ENCODE results near the gene THAP4. TPM values are rescaled to one million over a fixed set of nuclear protein-coding genes. Genes with fewer than 3 reads are reported as not detected.

The THAP4 gene, protein sequence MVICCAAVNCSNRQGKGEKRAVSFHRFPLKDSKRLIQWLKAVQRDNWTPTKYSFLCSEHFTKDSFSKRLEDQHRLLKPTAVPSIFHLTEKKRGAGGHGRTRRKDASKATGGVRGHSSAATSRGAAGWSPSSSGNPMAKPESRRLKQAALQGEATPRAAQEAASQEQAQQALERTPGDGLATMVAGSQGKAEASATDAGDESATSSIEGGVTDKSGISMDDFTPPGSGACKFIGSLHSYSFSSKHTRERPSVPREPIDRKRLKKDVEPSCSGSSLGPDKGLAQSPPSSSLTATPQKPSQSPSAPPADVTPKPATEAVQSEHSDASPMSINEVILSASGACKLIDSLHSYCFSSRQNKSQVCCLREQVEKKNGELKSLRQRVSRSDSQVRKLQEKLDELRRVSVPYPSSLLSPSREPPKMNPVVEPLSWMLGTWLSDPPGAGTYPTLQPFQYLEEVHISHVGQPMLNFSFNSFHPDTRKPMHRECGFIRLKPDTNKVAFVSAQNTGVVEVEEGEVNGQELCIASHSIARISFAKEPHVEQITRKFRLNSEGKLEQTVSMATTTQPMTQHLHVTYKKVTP
- polyA plus RNA-seq (ENCODE audit: insufficient read length in 4 of 4), result 10 to 100 TPM; 57.6 to 75.1 (median 69.1) TPM

DNA sequence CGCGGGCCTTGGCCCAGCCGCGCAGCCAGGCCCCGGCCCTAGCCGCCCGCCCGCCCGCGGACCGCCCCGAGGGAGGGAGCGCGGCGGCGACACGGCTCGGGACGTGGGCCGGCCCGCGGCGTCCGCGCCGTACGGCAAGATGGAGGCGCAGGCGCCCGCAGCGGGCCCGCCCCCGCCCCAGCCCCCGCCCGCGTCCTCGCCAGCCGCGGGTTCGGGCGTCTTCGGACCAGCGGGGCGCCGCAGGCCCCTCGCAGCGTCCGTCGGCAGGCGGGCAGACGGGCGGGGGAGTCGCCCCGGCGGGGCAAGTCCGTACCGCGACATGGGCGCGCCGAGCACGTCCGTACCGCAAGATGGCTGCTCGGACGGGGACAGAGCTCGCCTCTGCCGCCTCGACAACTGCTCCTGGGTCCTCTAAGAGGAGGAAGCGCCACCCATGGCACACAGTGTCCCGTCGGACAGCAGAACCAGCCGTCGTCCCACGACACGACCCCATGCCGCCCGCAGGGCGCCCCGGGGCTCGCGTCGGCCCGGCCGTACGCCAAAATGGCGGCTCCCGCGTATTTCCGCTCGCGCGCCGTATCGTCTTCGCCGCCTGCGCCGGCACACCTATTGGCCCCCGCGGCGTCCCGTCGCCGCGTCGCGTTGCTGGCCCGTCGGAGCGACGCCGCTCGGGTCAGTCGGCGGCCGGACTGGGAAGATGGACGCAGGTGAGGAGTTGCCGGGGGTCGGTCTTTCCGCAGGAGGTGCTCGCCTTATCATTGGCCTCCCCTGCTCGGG, at the start of gene THAP4, which contains the start of gene ATG4B:
Gene THAP4, minus strand, starts transcription at position 141 of the 777 bp plus-strand sequence. CDS start 141 bp downstream, outside the sequence.
Gene ATG4B, plus strand, starts transcription at position 676 of the 777 bp plus-strand sequence. Its CDS starts 22 bp downstream, at position 698.
- peak; percentile 81 to 90 (median 84) for DNase-seq (ENCODE audit: low read depth in 4 of 4, low spot score in 2 of 4)

DNA sequence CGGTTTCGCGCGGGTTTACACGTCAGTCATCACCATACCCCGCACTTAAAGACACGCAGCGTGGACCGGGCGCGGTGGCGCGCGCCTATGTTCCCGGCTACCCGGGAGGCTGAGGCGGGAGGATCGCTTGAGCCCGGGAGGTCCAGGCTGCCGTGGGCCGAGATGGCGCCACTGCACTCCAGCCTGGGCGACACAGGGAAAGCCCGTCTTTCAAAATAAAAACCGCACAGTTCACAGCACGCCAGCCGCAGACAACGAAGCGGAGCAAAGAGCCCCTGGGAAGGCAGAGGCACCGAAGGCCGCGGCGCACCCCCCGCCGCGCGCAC, 49.3 kb upstream of the THAP4 start:
- no peak for DNase-seq (ENCODE audit: low read depth in 4 of 4, low spot score in 2 of 4)

DNA sequence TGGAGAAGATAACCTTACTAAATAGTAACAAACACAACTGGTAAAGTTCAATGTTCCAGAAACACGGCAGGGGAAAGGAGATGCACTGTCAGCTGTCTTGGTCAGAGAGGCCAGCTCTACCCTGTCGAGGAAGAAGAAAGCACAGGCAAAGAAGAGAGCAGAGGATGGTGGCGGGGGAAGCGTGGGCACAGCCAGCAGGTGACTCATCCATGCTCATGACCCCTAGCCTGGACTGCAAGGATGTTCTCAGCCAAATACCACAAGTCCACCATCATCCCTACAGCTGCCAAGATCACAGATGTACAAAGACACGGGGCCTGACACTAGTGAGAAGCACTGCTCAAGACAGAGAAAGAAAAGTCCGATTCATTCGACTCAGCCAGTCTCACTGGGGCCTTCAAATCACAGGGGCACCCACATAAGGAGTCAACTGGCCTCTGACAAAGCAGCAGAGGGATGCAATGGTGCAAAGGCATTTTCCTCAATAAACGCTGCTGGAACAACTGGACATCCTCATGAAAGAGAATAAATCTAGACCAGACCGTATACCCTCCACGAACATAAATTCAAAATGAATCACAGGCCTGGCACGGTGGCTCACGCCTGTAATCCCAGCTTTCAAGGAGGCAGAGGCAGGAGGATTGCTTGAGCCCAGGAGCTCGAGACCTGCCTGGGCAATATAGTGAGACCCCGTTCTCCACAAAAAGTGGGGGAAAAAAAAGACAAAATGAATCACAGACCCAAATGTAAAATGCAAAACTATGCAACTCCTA, 44.1 kb upstream of the THAP4 start:
- DNase-seq (ENCODE audit: low read depth in 4 of 4, low spot score in 2 of 4), result no peak

DNA sequence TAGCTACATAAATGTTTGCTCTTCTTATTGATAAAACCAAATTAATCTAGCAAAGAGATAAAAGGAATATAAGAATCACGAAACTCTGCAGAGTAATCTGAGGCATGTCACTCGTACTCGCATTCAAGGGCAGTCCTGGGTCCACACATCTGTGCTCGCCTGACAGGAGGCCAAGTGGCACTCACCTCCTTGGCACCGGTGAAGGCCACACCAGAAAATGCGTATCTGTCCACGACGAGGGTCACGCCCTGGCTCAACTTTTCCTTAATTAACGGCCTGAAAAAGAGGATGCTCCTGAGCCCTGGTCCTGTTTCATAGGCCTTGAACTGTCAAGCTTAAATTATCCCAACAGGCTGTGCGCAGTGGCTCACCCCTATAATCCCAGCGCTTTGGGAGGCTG, 43.1 kb upstream of the THAP4 start:
- no peak for DNase-seq (ENCODE audit: low read depth in 4 of 4, low spot score in 2 of 4)

DNA sequence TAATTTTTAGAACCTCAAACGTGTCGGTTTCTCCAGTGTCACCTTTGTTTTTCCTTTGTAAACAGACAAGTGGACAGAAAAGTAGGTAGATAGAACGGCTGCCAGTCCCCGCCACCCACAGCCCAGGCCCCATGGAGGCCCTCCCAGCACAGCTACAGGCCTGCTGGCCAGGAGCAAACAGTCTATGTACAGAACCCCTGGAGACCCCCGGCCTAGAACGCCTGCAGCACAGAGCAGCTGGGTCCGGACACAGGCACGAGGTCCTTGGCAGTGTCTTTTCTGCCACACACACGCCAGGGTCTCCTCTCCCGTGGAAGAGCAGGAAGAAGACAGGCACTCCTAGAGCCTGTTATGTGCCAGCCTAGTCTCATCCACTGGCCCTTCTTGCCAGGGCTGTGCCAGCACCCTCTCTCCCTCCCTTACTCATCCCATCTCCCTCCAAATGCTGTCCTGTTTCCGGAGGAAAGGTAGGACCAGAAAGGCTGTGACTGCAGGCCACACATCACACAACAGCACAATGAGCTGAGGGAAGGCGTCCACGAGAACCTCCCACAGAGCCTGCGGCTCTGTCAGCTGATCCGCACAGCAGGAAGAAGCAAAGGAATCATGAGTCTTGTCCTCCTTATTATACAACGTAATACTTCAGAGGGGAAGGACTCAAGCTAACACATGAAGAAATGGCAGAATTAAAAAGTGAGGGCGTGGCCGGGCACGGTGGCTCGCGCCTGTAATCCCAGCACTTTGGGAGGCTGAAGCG, 42.0 kb upstream of the THAP4 start:
- no peak for DNase-seq (ENCODE audit: low read depth in 4 of 4, low spot score in 2 of 4)

DNA sequence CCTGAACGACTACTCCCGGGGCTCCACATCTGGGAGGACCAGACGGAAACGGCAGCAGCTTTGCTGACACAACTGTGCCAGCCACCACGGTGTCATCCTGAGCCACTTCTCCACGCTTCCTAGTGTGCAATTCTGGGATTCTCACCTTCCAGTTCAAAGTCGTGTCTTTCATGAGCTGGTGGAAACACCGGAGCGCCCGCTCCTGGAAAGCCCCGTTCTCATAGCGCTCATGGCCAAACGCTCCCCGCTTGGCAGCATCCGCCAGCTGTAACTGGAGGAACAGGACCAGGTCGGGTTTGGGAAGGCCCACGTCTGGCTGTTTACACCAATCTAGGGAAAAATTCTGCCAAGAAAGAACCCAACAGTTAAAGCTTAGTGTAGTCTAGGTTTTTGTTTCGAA, 41.3 kb upstream of the THAP4 start:
- no peak for DNase-seq (ENCODE audit: low read depth in 4 of 4, low spot score in 2 of 4)

DNA sequence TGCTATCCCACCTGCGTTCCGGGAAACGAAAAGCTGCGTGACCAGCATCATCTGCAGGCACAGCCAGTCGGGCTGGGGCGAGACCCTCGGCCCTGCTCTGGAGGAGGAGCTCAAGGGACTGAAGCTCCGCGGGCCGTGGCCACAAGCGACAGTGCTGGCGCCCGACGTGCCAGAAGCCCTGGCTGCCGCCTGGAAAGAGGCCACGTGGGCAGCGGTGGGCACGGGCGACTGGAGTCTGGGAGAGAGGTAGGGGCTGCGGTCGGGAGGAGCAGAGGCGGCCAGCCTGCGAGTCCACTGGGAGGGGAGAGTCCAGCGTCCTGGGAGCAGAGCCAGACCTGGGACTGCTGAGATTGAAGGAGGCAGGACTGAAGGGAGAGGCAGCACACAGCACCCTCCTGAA, 40.4 kb upstream of the THAP4 start:
- DNase-seq (ENCODE audit: low read depth in 4 of 4, low spot score in 2 of 4), result no peak

DNA sequence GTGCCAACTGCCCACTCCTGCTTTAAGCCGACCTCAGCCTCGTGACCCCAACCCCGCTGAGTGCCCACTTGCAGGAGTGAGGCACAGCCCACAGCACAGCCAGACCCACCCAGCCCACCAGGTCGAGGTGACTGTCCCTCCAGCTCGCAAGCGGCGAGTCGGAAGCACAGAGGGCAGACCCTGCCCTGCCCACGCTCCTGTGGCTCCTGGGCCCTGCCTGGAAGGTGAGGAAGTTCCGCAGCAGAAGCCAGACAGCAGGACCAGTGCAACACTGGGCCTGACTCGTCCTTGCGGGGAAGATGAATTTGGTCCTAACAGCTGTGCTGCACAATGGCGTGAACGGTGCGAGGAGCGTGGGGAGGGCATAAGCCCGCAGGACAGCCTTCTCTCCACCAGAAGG, 39.7 kb upstream of the THAP4 start:
- no peak for DNase-seq (ENCODE audit: low read depth in 4 of 4, low spot score in 2 of 4)

DNA sequence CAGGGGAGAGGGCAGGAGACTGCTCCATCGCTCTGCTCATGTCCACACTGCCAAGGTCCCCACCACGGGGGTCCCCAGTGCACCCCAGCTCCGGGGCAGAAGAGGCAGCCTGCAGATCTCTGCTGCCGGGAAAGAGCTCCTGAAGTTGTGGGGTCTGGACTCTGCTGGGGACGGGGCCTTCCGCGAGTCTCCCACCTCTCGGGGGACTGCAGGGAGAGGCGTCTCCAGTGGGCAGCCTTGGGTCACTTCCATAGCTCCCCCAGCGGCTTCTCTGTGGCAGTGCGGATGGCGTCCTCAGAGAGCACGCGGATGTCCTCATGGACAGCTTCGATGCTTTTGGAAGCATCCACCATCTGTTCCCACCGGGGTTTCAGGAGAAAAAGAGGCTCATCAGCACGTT, 38.9 kb upstream of the THAP4 start:
- no peak for DNase-seq (ENCODE audit: low read depth in 4 of 4, low spot score in 2 of 4)

DNA sequence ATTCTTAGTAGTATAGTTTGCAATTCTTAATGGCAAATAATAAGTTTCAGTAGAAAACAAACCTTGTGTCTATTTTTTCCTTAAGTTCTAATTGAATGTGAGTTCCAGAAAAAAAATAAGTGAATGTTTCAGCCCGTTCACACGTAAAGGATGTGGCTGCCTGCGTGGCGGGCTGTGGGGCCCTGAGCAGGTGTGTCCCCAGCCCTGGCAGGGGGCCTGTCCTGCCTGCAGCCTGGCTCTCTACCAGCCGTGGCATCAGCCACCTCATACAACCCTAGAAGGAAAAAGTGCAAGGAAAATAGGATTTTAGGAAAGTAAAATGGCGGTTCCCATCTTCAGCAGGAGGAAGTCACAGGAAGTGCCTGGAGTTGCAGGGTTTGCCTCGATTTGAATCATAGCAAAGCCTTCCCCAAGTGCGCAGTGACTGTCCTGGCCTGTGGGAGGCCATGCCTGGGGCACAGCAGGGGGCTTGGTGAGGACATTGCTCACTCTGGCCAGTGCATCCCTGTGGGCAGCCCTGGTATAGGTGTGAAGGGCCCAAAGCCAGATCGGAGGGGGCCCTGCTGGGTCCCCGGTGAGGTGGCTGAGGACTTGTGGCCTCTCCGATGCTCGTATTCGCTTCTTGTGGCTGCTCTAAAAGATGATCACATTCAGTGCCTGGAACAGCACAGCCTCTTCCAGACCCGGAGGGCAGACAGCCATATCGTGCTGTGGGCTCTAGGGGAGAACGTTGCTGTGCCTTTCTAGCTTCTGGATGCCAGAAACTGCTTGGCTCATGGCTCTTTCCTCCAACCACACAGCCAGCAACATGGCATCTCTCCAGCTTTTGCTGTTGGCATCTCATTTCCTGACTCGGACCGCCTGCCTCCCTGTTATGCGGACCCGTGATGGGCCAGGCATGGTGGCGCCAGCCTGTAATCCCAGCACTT, 37.1 kb upstream of the THAP4 start:
- DNase-seq (ENCODE audit: low read depth in 4 of 4, low spot score in 2 of 4), result no peak

DNA sequence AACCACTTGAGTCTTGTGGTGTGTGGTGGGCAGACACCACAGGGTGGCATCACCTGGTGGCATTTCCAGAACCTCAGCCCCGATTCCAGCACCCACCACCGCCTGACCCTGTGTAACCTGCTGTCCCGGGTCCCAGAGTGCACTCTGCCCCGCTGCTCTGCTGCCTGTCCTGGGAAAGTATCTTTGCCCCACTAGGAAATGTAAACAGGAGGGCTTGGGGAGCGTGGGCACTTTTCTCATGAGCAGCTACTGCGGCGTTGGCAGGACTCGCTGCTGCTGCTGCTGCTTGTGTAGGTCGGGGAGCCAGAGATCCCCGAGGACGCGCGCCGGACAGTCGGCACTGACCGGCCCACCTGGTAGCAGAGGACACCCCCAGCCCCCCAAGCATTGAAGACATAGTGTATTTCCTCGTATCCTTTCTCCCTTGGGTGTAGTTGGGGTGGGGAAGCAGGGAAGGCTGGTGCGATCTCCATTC, 36.3 kb upstream of the THAP4 start:
- no peak for DNase-seq (ENCODE audit: low read depth in 4 of 4, low spot score in 2 of 4)

DNA sequence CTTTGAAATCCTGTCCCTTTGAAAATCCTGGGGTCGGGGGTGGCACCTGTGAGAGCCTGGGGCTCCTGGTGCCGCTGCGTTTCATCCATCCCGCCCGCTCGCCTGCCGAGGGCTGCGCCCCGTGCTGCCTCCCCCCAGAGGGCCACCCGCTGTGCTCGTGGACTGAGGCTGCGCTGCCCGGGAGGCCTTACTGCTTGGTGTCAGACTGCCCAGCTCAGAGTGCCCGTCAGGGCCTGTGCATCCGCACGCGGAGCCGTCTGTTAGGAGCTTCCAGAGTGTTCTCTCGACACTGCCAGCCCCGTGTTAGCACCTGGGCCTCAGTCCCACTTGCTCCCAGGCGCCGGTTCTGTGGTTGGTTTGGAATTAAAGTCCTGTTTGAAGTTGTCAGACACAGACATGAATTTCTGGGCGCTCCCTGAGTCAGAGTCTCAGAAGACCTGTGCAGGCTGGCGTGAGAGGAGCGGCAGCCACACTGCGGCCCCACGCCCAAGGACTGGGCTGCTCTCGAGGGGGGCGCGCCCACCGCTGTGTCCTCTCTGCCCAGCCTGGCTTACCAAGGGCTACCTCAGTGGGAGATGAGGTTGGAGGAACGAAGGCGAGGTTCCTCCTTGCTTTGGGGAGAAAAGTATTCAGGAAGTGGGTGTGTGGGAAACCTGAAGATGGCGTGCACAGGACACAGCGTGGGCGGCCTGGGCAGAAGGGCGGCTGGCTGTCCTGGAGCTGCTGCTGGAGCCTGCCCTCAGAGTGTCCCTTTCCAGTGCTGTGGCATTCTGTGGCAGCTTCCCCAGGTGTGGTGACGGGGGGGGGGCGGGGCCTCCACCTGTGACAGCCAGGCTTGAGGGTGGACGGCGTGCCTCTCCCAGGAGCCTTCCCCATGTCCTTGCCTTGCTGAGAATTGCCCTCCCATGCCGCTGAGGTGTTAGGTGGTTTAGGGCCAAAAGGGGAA, 35.6 kb upstream of the THAP4 start:
- no peak for DNase-seq (ENCODE audit: low read depth in 4 of 4, low spot score in 2 of 4)

DNA sequence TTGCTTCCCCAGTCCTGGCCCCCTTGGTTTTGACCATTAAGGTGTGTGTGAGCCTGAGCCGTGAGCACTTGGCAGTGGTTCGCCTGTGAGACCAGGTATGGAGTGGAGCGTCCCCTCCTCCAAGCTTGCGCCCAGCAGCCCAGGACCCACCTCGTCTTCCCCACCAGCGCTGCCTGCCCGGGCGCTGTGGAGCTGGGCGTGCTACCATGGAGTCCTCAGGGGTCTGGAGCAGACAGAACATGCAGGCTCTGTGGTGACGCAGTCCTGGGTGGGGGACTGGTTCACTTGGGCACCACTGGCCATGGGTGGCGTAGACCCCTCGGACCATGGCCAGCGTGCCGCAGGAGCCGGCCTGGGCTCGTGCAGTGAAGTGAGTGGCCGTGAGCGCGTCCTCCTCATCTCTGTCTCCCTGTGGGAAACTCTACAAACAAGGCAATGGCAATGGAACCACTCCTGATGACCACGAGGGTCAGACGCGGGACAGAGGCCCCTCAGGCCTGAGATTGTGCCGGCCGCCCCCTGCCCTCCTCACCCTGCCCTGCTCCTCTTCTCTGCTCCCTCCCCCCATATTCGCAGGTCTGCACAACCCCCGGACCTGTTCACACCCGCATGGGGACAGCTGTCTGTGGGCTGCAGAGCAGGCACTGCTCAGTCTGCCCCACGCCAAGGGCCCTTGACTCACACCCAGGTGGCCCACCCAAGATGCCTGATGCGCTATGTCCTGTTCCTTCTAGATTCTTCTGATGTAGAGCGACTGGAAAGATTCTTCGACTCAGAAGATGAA, 34.7 kb upstream of the THAP4 start:
- no peak for DNase-seq (ENCODE audit: low read depth in 4 of 4, low spot score in 2 of 4)

DNA sequence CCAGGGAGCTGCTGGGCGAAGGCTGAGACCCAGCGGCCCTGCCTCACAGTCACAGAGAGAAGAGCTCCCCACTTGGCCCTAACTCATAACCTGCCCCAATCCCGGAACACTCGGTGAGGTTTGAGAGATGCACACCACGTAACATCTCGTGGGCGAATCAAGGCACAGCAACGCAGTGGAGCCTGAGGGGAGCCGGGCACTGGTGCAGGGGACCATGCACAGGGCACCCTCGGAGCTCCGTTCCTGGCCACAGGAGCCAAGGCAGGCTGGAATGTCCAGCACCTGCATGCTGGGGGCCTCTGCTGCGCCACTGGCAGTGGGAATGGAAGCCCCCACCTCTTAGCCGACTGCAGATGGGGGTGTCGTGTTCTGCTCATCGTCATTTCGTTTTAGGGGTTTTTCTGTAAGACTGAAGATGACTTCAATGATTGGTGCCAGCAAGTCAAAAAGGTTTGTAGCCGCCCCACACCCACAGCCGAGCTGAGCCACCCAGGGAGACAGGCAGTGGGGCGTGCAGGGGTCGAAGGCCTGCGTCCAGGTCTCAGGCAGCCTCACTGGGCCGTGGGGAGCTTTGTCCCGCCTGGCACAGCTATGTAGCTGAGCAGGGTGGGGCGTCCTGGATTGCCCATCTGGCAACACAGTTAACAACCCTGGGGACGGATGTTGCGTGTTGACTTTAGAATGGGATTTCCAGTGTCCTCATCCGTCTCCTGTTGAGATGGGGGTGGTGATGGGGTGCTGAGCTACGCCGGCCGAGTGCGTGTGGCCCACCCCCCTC, 33.6 kb upstream of the THAP4 start:
- DNase-seq (ENCODE audit: low read depth in 4 of 4, low spot score in 2 of 4), result no peak

DNA sequence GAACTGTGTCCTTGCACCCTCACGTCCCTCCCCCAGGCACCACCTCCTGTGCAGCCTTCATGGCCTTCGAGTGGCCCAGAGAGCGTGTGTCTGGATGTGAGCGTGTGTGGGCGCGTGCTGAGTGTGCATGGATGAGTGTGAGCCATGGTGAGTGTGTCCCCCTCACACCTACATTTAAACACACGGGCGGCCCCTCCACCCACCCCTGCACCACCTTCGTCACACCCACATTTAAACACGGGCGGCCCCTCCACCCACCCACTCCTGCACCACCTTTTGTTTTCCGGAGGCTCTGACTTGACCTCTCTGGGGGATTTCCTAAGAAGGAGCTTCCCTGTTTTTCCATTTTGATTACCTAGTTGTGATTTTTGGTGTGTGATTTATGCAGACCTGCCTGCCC, 31.9 kb upstream of the THAP4 start:
- no peak for DNase-seq (ENCODE audit: low read depth in 4 of 4, low spot score in 2 of 4)

DNA sequence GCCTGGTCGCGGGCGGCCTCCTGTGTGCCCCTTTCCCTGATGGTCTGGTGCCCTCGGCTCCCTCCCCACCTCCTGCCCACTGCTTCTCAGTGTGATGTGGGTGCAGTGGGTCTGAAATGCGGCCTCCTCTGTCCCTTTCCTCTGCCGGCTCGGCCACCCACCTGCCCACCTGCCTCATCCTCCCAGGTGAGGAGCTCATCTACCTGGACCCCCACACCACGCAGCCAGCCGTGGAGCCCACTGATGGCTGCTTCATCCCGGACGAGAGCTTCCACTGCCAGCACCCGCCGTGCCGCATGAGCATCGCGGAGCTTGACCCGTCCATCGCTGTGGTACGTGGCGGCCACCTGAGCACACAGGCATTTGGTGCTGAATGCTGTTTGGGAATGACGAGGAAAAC, 31.4 kb upstream of the THAP4 start:
- DNase-seq (ENCODE audit: low read depth in 4 of 4, low spot score in 2 of 4), result no peak
